HUES64 (cell line): ENCODE measurements around the gene SNTG2.

Source experiments
- H3K27ac ChIP-seq: 2 replicates; pipeline ENCODE4 v1.7.0; 2013; ENCODE audit warnings: low read depth, low read length, inconsistent platforms
- H3K27me3 ChIP-seq: 2 replicates; pipeline ENCODE4 v1.6.1; 2013; ENCODE audit warnings: mild to moderate bottlenecking, low read length; ENCODE audit not compliant: insufficient read depth
- H3K36me3 ChIP-seq: 2 replicates; pipeline ENCODE4 v1.6.1; 2013; ENCODE audit warnings: mild to moderate bottlenecking, low read length; ENCODE audit not compliant: insufficient read depth
- H3K4me1 ChIP-seq: 2 replicates; pipeline ENCODE4 v1.6.1; 2013; ENCODE audit warnings: mild to moderate bottlenecking, low read length, moderate library complexity; ENCODE audit not compliant: insufficient read depth
- H3K4me3 ChIP-seq: 2 replicates; pipeline ENCODE4 v1.5.1; 2013; ENCODE audit warnings: mild to moderate bottlenecking, low read length, moderate library complexity
- H3K9ac ChIP-seq: 2 replicates; pipeline ENCODE4 v1.6.1; 2013; ENCODE audit warnings: mild to moderate bottlenecking, low read depth, low read length
- H3K9me3 ChIP-seq: 2 replicates; pipeline ENCODE4 v1.6.1; 2013; ENCODE audit warnings: low read depth, low read length; ENCODE audit not compliant: insufficient read depth
- WGBS: fragments of 150-250, 120-280 bp; methylation state at CpG from one replicate; pipeline ENCODE4 v1.1.7; 2013; ENCODE audit warnings: missing lambda C conversion rate; 5-methylcytosine and 5-hydroxymethylcytosine counted together

The SNTG2 gene

GRCh38 chr2:975095-975494, 24.4 kb downstream of the SNTG2 start:
- H3K9me3 ChIP-seq, result no peaks in the 10 kb centered on the region
- no peaks in the 10 kb centered on the region for H3K27me3 ChIP-seq
- no peak overlapping the region for H3K4me3 ChIP-seq
- H3K27ac ChIP-seq, result no peak overlapping the region
- peaks cover 12% of the 10 kb centered on the region for H3K4me1 ChIP-seq
- H3K36me3 ChIP-seq, result no peaks in the 10 kb centered on the region; the same call in 1 of the 2 replicates
- WGBS, result 93% methylated on average over 4 of the region's 4 CpGs
- H3K9ac ChIP-seq, result no peak overlapping the region

- H3K27ac ChIP-seq, result no peak overlapping the region; the same call in 1 of the 2 replicates
- H3K4me1 ChIP-seq, result peaks cover 12% of the 10 kb centered on the region
- no peaks in the 10 kb centered on the region for H3K27me3 ChIP-seq
- H3K9ac ChIP-seq, result no peak overlapping the region
- no peak overlapping the region for H3K4me3 ChIP-seq
- WGBS, result 64% methylated on average over 8 of the region's 8 CpGs
- peaks cover 5% of the 10 kb centered on the region; the same call in 1 of the 2 replicates for H3K36me3 ChIP-seq
- no peaks in the 10 kb centered on the region for H3K9me3 ChIP-seq
Measured at GRCh38 chr2:979069-979928, 28.6 kb downstream of the SNTG2 start.

- no peaks in the 10 kb centered on the region for H3K27me3 ChIP-seq
- no peak overlapping the region for H3K27ac ChIP-seq
- H3K36me3 ChIP-seq, result peaks cover 5% of the 10 kb centered on the region; the same call in 1 of the 2 replicates
- H3K9ac ChIP-seq, result no peak overlapping the region
- peaks cover 12% of the 10 kb centered on the region for H3K4me1 ChIP-seq
- H3K9me3 ChIP-seq, result no peaks in the 10 kb centered on the region
- H3K4me3 ChIP-seq, result no peak overlapping the region
- WGBS, result 93% methylated on average over 4 of the region's 4 CpGs
Measured at GRCh38 chr2:980176-980575, 29.5 kb downstream of the SNTG2 start.

GRCh38 chr2:981258-981657, 30.6 kb downstream of the SNTG2 start:
- Histone ChIP-seq H3K4me3 (no peak overlapping the region), H3K27ac (no peak overlapping the region), H3K36me3 (peaks cover 5% of the 10 kb centered on the region; the same call in 1 of the 2 replicates), H3K9ac (no peak overlapping the region), H3K27me3 (no peaks in the 10 kb centered on the region), H3K9me3 (no peaks in the 10 kb centered on the region), H3K4me1 (peaks cover 12% of the 10 kb centered on the region)
- 78% methylated on average over 3 of the region's 3 CpGs for WGBS

GRCh38 chr2:981759-982158, 31.1 kb downstream of the SNTG2 start:
- 92% methylated on average over 4 of the region's 4 CpGs for WGBS
- H3K27ac ChIP-seq, result no peak overlapping the region
- no peak overlapping the region for H3K9ac ChIP-seq
- H3K4me1 ChIP-seq, result peaks cover 12% of the 10 kb centered on the region
- H3K4me3 ChIP-seq, result no peak overlapping the region
- H3K36me3 ChIP-seq, result peaks cover 5% of the 10 kb centered on the region; the same call in 1 of the 2 replicates
- no peaks in the 10 kb centered on the region for H3K27me3 ChIP-seq
- H3K9me3 ChIP-seq, result no peaks in the 10 kb centered on the region

GRCh38 chr2:985317-985898, 34.8 kb downstream of the SNTG2 start:
- Histone ChIP-seq H3K9me3 (no peaks in the 10 kb centered on the region), H3K27ac (no peak overlapping the region), H3K4me3 (no peak overlapping the region), H3K9ac (no peak overlapping the region), H3K4me1 (0 out of 2 replicates have a peak, but pooled peaks cover 5% of the 10 kb centered on the region), H3K36me3 (peaks cover 5% of the 10 kb centered on the region; the same call in 1 of the 2 replicates), H3K27me3 (no peaks in the 10 kb centered on the region)
- 80% methylated on average over 6 of the region's 7 CpGs for WGBS

- Histone ChIP-seq H3K9me3 (no peaks in the 10 kb centered on the region), H3K27ac (no peak overlapping the region), H3K9ac (no peak overlapping the region), H3K4me1 (0 out of 2 replicates have a peak, but pooled peaks cover 5% of the 10 kb centered on the region), H3K4me3 (no peak overlapping the region), H3K27me3 (no peaks in the 10 kb centered on the region), H3K36me3 (no peaks in the 10 kb centered on the region; the same call in 1 of the 2 replicates)
- 89% methylated on average over 16 of the region's 16 CpGs for WGBS
Measured at GRCh38 chr2:987789-988188, 37.1 kb downstream of the SNTG2 start.

- Histone ChIP-seq H3K27me3 (no peaks in the 10 kb centered on the region), H3K4me1 (0 out of 2 replicates have a peak, but pooled peaks cover 5% of the 10 kb centered on the region), H3K9me3 (no peaks in the 10 kb centered on the region), H3K36me3 (no peaks in the 10 kb centered on the region; the same call in 1 of the 2 replicates), H3K27ac (0 out of 2 replicates have a peak overlapping the region, but pooled peaks have one; percentile 17), H3K4me3 (no peak overlapping the region), H3K9ac (no peak overlapping the region)
- WGBS, result 83% methylated on average over 8 of the region's 8 CpGs
Measured at GRCh38 chr2:989781-990467, 39.3 kb downstream of the SNTG2 start.

- Histone ChIP-seq H3K27me3 (no peaks in the 10 kb centered on the region), H3K4me3 (no peak overlapping the region), H3K27ac (no peak overlapping the region), H3K9me3 (no peaks in the 10 kb centered on the region), H3K9ac (no peak overlapping the region), H3K4me1 (0 out of 2 replicates have a peak, but pooled peaks cover 5% of the 10 kb centered on the region), H3K36me3 (no peaks in the 10 kb centered on the region; the same call in 1 of the 2 replicates)
Measured at GRCh38 chr2:990970-991369, 40.3 kb downstream of the SNTG2 start.

- H3K9ac ChIP-seq, result no peak overlapping the region
- no peaks in the 10 kb centered on the region for H3K9me3 ChIP-seq
- no peaks in the 10 kb centered on the region for H3K27me3 ChIP-seq
- no peak overlapping the region for H3K27ac ChIP-seq
- H3K36me3 ChIP-seq, result no peaks in the 10 kb centered on the region; the same call in 1 of the 2 replicates
- no peak overlapping the region for H3K4me3 ChIP-seq
- 80% methylated on average over 1 of the region's 2 CpGs for WGBS
- H3K4me1 ChIP-seq, result no peaks in the 10 kb centered on the region
Measured at GRCh38 chr2:1002350-1002749, 51.7 kb downstream of the SNTG2 start.

GRCh38 chr2:1004398-1004797, 53.7 kb downstream of the SNTG2 start:
- H3K27me3 ChIP-seq, result no peaks in the 10 kb centered on the region
- H3K36me3 ChIP-seq, result no peaks in the 10 kb centered on the region
- H3K4me3 ChIP-seq, result no peak overlapping the region
- H3K27ac ChIP-seq, result no peak overlapping the region
- 88% methylated on average over 5 of the region's 5 CpGs for WGBS
- H3K4me1 ChIP-seq, result no peaks in the 10 kb centered on the region
- H3K9ac ChIP-seq, result no peak overlapping the region
- H3K9me3 ChIP-seq, result no peaks in the 10 kb centered on the region
